Heart right ventricle (tissue), 16 donors: ENCODE results near the gene SRCAP. TPM values are rescaled to one million over a fixed set of nuclear protein-coding genes. Genes with fewer than 3 reads are reported as not detected.
A peak's percentile ranks its signal among the peaks of the same experiment; 100 is the strongest.

Experiments
- ATAC-seq, 8 donors: fragments of 200-7000 bp; cut with Tn5 transposase; one replicate each; pipeline ENCODE4 v1.9.1; 2020; ENCODE audit warnings: mild to moderate bottlenecking in 8 of 8, moderate library complexity in 8 of 8, moderate number of reproducible peaks in 1 of 8
- DNase-seq, 2 donors: peaks; one replicate each; pipeline ENCODE4 v3.0.0-alpha.2; 2020
- H3K27ac ChIP-seq, 10 donors: fragments of 200-600 bp; sonication (generic) in 2 of 10; one replicate each; pipeline versions ENCODE4 v1.5.0 to v1.8.0; 2020 to 2022; ENCODE audit warnings: mild to moderate bottlenecking in 3 of 10
- H3K27me3 ChIP-seq, 7 donors: fragments of 200-600 bp; one replicate each; pipeline ENCODE4 v1.8.0; 2021 to 2022; ENCODE audit warnings: mild to moderate bottlenecking in 2 of 7
- H3K36me3 ChIP-seq, 9 donors: fragments of 200-600 bp; sonication (generic) in 1 of 9; one replicate each; pipeline versions ENCODE4 v1.5.0 to v1.8.0; 2020 to 2022; ENCODE audit warnings: mild to moderate bottlenecking in 2 of 9
- H3K4me1 ChIP-seq, 9 donors: fragments of 200-600 bp; sonication (generic) in 1 of 9; one replicate each; pipeline versions ENCODE4 v1.5.0 to v1.8.0; 2020 to 2022; ENCODE audit warnings: mild to moderate bottlenecking in 4 of 9
- H3K4me3 ChIP-seq, 10 donors: fragments of 200-600 bp; sonication (generic) in 2 of 10; one replicate each; pipeline versions ENCODE4 v1.5.0 to v1.8.0; 2020 to 2022; ENCODE audit warnings: mild to moderate bottlenecking in 7 of 10, moderate library complexity in 2 of 10
- H3K9me3 ChIP-seq, 11 donors: fragments of 200-600 bp in 10 of 11; sonication (generic) in 2 of 11; one replicate each; pipeline versions ENCODE4 v1.5.0 to v1.8.0; 2013 to 2022; ENCODE audit warnings: mild to moderate bottlenecking in 2 of 11, control low read depth in 1 of 11, moderate library complexity in 1 of 11
- CTCF ChIP-seq, 9 donors: fragments of 200-600 bp; sonication (generic) in 2 of 9; IDR thresholded peaks; one replicate each; pipeline versions ENCODE4 v1.5.0 to v1.8.0; 2021 to 2022; ENCODE audit warnings: antibody characterized with exemption in 9 of 9, mild to moderate bottlenecking in 5 of 9, moderate library complexity in 1 of 9
- WGBS, 2 donors: extraction: QIAGEN DNeasy Blood & Tissue Kit; methylation state at CpG; one replicate each; pipeline ENCODE4 v1.1.7; 2013; ENCODE audit warnings: inconsistent platforms in 1 of 2; 5-methylcytosine and 5-hydroxymethylcytosine counted together
- intact Hi-C, 10 donors: fragments of 100-400 bp; cut with DNase I; formaldehyde crosslinking; loops; one replicate each; pipeline versions ENCODE4 v1.11.1 to v1.14.2; 2022
- polyA plus RNA-seq, 2 donors: library from polyadenylated mRNA; stranded (reverse); fragments of 200-250 nt; gene quantifications; one replicate each; pipeline ENCODE4 v1.2.3, GENCODE V29; 2013
- total RNA-seq, 10 donors: library from RNA; stranded (reverse); fragmentation: NEBNext Ultra II Directional in 3 of 10; extraction: Animal tissue kit (Norgen Biotek cat#: 25700) in 3 of 10; gene quantifications; one replicate each; pipeline versions ENCODE4 v1.2.1 to v1.2.4, GENCODE V29; 2021 to 2023
- donor health status: Arrhythmogenic right ventricular cardiomyopathy.
- donor health status: ischemic (EF 13 %, LVEDD 7.1; RV severe dilation, severe dysfunction).
- donor health status: healthy with polysubstance abuse.
- donor health status: DM: no; HTN: yes; CAD: no.
- donor health status: DM: no; HTN: no; CAD: no.
- donor health status: ischemic (EF 25% LVEDD 6.9; RV normal size, moderate dysfunction).
- donor health status: ischemic (EF 25% LVEDD 5.7; RV mildly dilated, moderate dysfunction).
- donor health status: healthy.
- donor health status: DM: yes; HTN: yes; CAD: no.
- donor health status: Ischemic cardiomyopathy.
- donor health status: ischemic (EF 35%, LVEDD 5.7; RV mildly dilated, moderate dysfunction).
- donor health status: nonischemic (EF 11% LVEDD 7.7; RV severe dilation, severe dysfunction).
- donor health status: DM: yes; HTN: yes; CAD: no.
- donor health status: PGD.
- donor health status: ischemic (EF 29% LVEDD 5.4; RV normal size, mild dysfunction).
- donor health status: nonischemic (EF 23%, LVEDD 6.1; RV moderate dilation, normal function).

Gene SRCAP
- total and polyA plus RNA-seq, 12 donors = 2.6 to 60.6 (median 45.4) TPM

GRCh38 chr16:30768583-30769181 is 69.7 kb downstream of the SRCAP start:
- no peak overlapping the region for H3K4me3 ChIP-seq
- peaks cover 6 to 42% (median 20%) of the 10 kb centered on the region in 9 donors for H3K4me1 ChIP-seq
- peaks cover 10 to 100% (median 90%) of the 10 kb centered on the region in 9 donors for H3K36me3 ChIP-seq
- H3K27me3 ChIP-seq = no peaks in the 10 kb centered on the region
- intact Hi-C loops = loop anchor here in 1 of 10 donors (10.0 kb wide), 1 partner anchor 64 kb away; no protein-coding TSS in a partner anchor
- peak overlapping the region in 3 of 10 donors; percentile 28 to 69 (median 61) for H3K27ac ChIP-seq
- no peak for ATAC-seq
- no peaks in the 10 kb centered on the region for H3K9me3 ChIP-seq
- no peak for DNase-seq
- 97% methylated on average over 23 of the region's 23 CpGs for WGBS, 2 donors
- no peak for TF ChIP-seq CTCF (IDR thresholded peaks at IDR 0.05)

GRCh38 chr16:30769379-30770089 is 70.6 kb downstream of the SRCAP start:
- H3K4me1 ChIP-seq = peaks cover 6 to 42% (median 22%) of the 10 kb centered on the region in 9 donors
- H3K9me3 ChIP-seq = no peaks in the 10 kb centered on the region
- peaks cover 8 to 100% (median 90%) of the 10 kb centered on the region in 9 donors for H3K36me3 ChIP-seq
- no peak for DNase-seq
- no peak for TF ChIP-seq CTCF (IDR thresholded peaks at IDR 0.05)
- 94% methylated on average over 17 of the region's 17 CpGs for WGBS, 2 donors
- intact Hi-C loops = loop anchor here in 1 of 10 donors (10.0 kb wide), 1 partner anchor 65 kb away; no protein-coding TSS in a partner anchor
- no peak overlapping the region for H3K27ac ChIP-seq
- no peaks in the 10 kb centered on the region for H3K27me3 ChIP-seq
- ATAC-seq = no peak
- no peak overlapping the region for H3K4me3 ChIP-seq

GRCh38 chr16:30771726-30772125 is 72.8 kb downstream of the SRCAP start:
- H3K27ac ChIP-seq = peak overlapping the region in 1 of 10 donors; percentile 30
- peaks cover 10 to 44% (median 29%) of the 10 kb centered on the region in 9 donors for H3K4me1 ChIP-seq
- no peak for TF ChIP-seq CTCF (IDR thresholded peaks at IDR 0.05)
- H3K36me3 ChIP-seq = peaks cover 8 to 81% (median 68%) of the 10 kb centered on the region in 9 donors
- ATAC-seq (no peak), DNase-seq (no peak)
- H3K27me3 ChIP-seq = no peaks in the 10 kb centered on the region
- WGBS, 2 donors = 92 to 94% methylated on average over 14 of the region's 14 CpGs
- no peaks in the 10 kb centered on the region for H3K9me3 ChIP-seq
- intact Hi-C loops = no loop called here
- no peak overlapping the region for H3K4me3 ChIP-seq

- no peak for ATAC-seq
- WGBS, 2 donors = 82 to 84% methylated on average over 14 of the region's 14 CpGs
Observed at GRCh38 chr16:30773826-30774225, 74.9 kb downstream of the SRCAP start.

More at GRCh38 chr16:30773826-30774225, 74.9 kb downstream of the SRCAP start:
- Histone ChIP-seq H3K27ac (peak overlapping the region in 1 of 10 donors; percentile 93), H3K27me3 (no peaks in the 10 kb centered on the region), H3K9me3 (no peaks in the 10 kb centered on the region), H3K4me1 (peaks cover 9 to 46% (median 30%) of the 10 kb centered on the region in 9 donors), H3K36me3 (peaks cover 0 to 60% (median 51%) of the 10 kb centered on the region in 9 donors), H3K4me3 (no peak overlapping the region)
- TF ChIP-seq CTCF (IDR thresholded peaks at IDR 0.05) = no peak
- no peak for DNase-seq
- intact Hi-C loops = no loop called here
